Measurements from ENCODE around the gene TTC34.

TTC34 gene

GRCh38 chr1:2636733-2637132 lies 164.8 kb downstream of the TTC34 start:
- Histone ChIP-seq H3K36me3 (ENCODE audit: control insufficient read depth, insufficient read depth, low read length) (no peaks in the 10 kb centered on the region), H3K4me3 (replicated peaks; ENCODE audit: low read depth, low read length) (no peak overlapping the region), H3K27me3 (replicated peaks; ENCODE audit: control insufficient read depth, insufficient read depth, low read length) (no peaks in the 10 kb centered on the region)
- TF ChIP-seq CTCF (IDR thresholded peaks at IDR 0.05; ENCODE audit: insufficient read depth, low read length, poor library complexity, severe bottlenecking) = no peak
- no peak for DNase-seq (ENCODE audit: extremely low read depth, insufficient read length)

GRCh38 chr1:2635361-2636010 lies 166.0 kb downstream of the TTC34 start:
- Histone ChIP-seq H3K4me3 (replicated peaks; ENCODE audit: low read depth, low read length) (no peak overlapping the region), H3K36me3 (ENCODE audit: control insufficient read depth, insufficient read depth, low read length) (no peaks in the 10 kb centered on the region), H3K27me3 (replicated peaks; ENCODE audit: control insufficient read depth, insufficient read depth, low read length) (no peaks in the 10 kb centered on the region)
- DNase-seq (ENCODE audit: extremely low read depth, insufficient read length) = no peak
- no peak for TF ChIP-seq CTCF (IDR thresholded peaks at IDR 0.05; ENCODE audit: insufficient read depth, low read length, poor library complexity, severe bottlenecking)

DNA sequence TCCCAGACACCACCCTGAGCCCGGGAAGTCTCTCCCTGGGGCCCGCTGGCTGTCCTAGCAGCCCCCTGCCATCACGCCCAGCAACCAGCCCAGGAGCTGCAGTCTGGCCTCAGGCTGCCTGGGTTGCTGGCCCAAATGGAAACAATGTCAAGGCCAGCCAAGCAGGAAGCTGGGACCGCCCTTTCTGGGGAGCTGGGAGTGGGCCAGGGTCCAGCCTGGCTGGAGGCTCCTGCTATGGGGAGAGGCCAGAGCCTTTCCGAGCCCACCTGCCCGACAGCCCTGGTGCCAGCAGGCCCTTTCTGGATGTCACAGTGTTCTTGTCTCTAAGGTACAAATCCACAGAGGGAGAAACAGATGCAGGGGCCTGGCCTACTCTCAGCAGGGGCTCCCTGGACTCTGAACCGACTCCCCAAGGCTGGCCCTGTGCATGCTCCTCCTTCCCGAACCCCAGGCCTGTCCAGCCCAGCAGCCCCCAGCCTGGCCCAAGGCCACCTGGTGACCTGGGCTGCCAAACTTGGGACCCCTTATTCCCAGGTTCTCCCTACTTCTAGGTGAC lies 167.5 kb downstream of the TTC34 start:
- no peak for TF ChIP-seq CTCF (IDR thresholded peaks at IDR 0.05; ENCODE audit: insufficient read depth, low read length, poor library complexity, severe bottlenecking)
- Histone ChIP-seq H3K27me3 (replicated peaks; ENCODE audit: control insufficient read depth, insufficient read depth, low read length) (no peaks in the 10 kb centered on the region), H3K4me3 (replicated peaks; ENCODE audit: low read depth, low read length) (no peak overlapping the region), H3K36me3 (ENCODE audit: control insufficient read depth, insufficient read depth, low read length) (no peaks in the 10 kb centered on the region)
- DNase-seq (ENCODE audit: extremely low read depth, insufficient read length) = no peak

DNA sequence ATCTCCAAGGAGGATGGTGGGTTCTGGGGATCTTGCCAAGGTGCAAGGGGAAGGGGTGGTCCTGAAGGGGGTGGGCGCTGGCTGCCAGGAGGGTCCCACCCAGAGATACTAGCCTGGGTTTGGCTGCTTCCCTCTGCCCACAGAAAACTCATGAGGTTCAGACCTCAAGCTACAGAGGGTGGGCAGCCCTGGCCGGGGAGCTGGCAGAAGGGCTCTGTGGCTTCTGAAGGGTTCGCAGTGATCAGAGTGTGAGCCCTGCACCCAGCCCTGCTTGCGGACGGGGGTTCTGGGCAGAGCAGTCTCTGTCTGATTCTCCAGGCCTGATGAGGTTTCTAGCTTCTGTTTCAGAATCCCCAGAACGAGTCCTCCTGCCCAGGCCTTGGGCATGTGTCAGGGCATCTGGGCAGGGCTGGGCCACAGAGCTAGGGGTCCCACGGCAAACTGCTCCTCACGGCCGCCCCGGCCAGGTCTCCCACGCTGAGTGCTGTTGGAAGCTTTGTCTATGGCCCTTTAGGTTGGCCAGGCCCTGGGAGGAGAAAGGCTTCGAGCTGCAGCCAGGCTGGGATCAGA lies 168.0 kb downstream of the TTC34 start:
- Histone ChIP-seq H3K36me3 (ENCODE audit: control insufficient read depth, insufficient read depth, low read length) (no peaks in the 10 kb centered on the region), H3K4me3 (replicated peaks; ENCODE audit: low read depth, low read length) (no peak overlapping the region), H3K27me3 (replicated peaks; ENCODE audit: control insufficient read depth, insufficient read depth, low read length) (no peaks in the 10 kb centered on the region)
- no peak for DNase-seq (ENCODE audit: extremely low read depth, insufficient read length)
- no peak for TF ChIP-seq CTCF (IDR thresholded peaks at IDR 0.05; ENCODE audit: insufficient read depth, low read length, poor library complexity, severe bottlenecking)

GRCh38 chr1:2632561-2633361 lies 168.7 kb downstream of the TTC34 start, which contains the start of gene MMEL1:
Gene MMEL1 (minus strand): TSS chr1:2633016. CDS start chr1:2629484, 3,532 bp downstream.
- Histone ChIP-seq H3K27me3 (replicated peaks; ENCODE audit: control insufficient read depth, insufficient read depth, low read length) (no peaks in the 10 kb centered on the region), H3K4me3 (replicated peaks; ENCODE audit: low read depth, low read length) (no peak within 1 kb of the TSS), H3K36me3 (ENCODE audit: control insufficient read depth, insufficient read depth, low read length) (no peaks in the 10 kb centered on the region)
- no peak for TF ChIP-seq CTCF (IDR thresholded peaks at IDR 0.05; ENCODE audit: insufficient read depth, low read length, poor library complexity, severe bottlenecking)
- DNase-seq (ENCODE audit: extremely low read depth, insufficient read length) = no peak

Data from GM06990 (cell line).